Epithelial cell of proximal tubule (primary cell): ENCODE measurements around the gene AADAT. TPM values are rescaled to one million over a fixed set of nuclear protein-coding genes. Genes with fewer than 3 reads are reported as not detected.
"Not testable (repeated sequence)": the region's sequence is repeated elsewhere in the genome, so short reads cannot be mapped to it uniquely, and the experiment has no call there.

ENCODE experiments used
- DNase-seq: peaks from one replicate; pipeline ENCODE4 v3.0.0-alpha.2; 2011; ENCODE audit warnings: low read depth
- H3K4me3 ChIP-seq: 2 replicates; pipeline ENCODE4 v1.5.1; 2011; ENCODE audit warnings: low read depth, mild to moderate bottlenecking, low read length
- CTCF ChIP-seq: conservative IDR thresholded peaks from 2 replicates; pipeline ENCODE4 v1.5.1; 2012; ENCODE audit warnings: low read depth, mild to moderate bottlenecking, low read length
- total RNA-seq: library from RNA; depleted of rRNA; stranded (reverse); fragments of >200 nt; gene quantifications from 2 replicates; pipeline ENCODE4 v1.2.3, GENCODE V29; 2015

Gene AADAT
- total RNA-seq, 1 donor from 2014 or later, result 17.4 TPM

GRCh38 chr4:170127758-170128157 is 38.0 kb upstream of the AADAT start:
- no peak for DNase-seq
- no peak overlapping the region for H3K4me3 ChIP-seq
- TF ChIP-seq CTCF, result no peak

GRCh38 chr4:170124406-170124805 is 34.6 kb upstream of the AADAT start:
- no peak overlapping the region for H3K4me3 ChIP-seq
- no peak for TF ChIP-seq CTCF
- no peak for DNase-seq

- no peak for TF ChIP-seq CTCF
- no peak for DNase-seq
- H3K4me3 ChIP-seq, result no peak overlapping the region
Measured at GRCh38 chr4:170122252-170122651, 32.5 kb upstream of the AADAT start.

GRCh38 chr4:170114636-170115035 is 24.9 kb upstream of the AADAT start:
- no peak for DNase-seq
- TF ChIP-seq CTCF, result no peak
- H3K4me3 ChIP-seq, result no peak overlapping the region

- DNase-seq, H3K4me3 ChIP-seq: not testable (repeated sequence)
Measured at GRCh38 chr4:170114183-170114582, 24.4 kb upstream of the AADAT start.

GRCh38 chr4:170111546-170111945 is 21.8 kb upstream of the AADAT start:
- TF ChIP-seq CTCF, result no peak
- H3K4me3 ChIP-seq, result no peak overlapping the region

GRCh38 chr4:170111085-170111484 is 21.3 kb upstream of the AADAT start:
- no peak overlapping the region for H3K4me3 ChIP-seq
- no peak for DNase-seq

More at GRCh38 chr4:170111546-170111945, 21.8 kb upstream of the AADAT start:
- no peak for DNase-seq

More at GRCh38 chr4:170111085-170111484, 21.3 kb upstream of the AADAT start:
- no peak for TF ChIP-seq CTCF
